Transverse colon (tissue), 4 donors: ENCODE measurements around the gene TCTN2.

Experiments
- CTCF ChIP-seq, 5 experiments: fragments of 200-600 bp in 3 of 5; fragments of 450-650 bp in 2 of 5; sonication (generic) in 3 of 5; IDR thresholded peaks; 1 replicate in 2 of 5; 2 replicates in 3 of 5; pipeline ENCODE4 v1.5.1; 2016 to 2017; ENCODE audit warnings: antibody characterized with exemption in 5 of 5, inconsistent platforms in 3 of 5, mild to moderate bottlenecking in 2 of 5, moderate library complexity in 1 of 5
- POLR2AphosphoS5 ChIP-seq, 3 donors: sonication (generic); formaldehyde crosslinking; IDR thresholded peaks; one replicate each; pipeline ENCODE4 v1.6.1; 2016; ENCODE audit warnings: antibody characterized with exemption in 3 of 3

DNA sequence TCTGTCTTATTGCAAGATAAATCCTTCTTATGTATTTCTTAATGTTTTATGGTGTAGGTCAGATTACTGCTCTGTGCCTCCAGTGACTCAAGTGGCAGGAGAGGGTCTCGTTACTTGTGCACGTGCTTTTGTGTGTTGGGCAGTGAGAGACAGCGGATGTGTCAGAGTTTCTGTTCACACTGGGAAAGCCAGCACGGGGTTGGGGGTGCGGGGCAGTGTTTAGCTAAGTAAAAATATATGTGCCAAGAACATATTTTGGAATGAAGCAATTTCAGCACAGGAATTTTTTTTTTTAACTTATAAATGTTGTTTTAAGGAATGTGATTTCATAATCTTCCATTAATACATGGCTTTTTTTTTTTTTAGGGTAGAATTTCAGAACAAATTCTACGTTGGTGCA is 86.6 kb downstream of the TCTN2 start:
- TF ChIP-seq CTCF (IDR thresholded peaks at IDR 0.05) (no peak), POLR2AphosphoS5 (IDR thresholded peaks at IDR 0.05) (no peak)
